Measurements from ENCODE around the gene DNAH9. TPM values are rescaled to one million over a fixed set of nuclear protein-coding genes. Genes with fewer than 3 reads are reported as not detected.

The DNAH9 gene
- polyA plus RNA-seq, 1 donor (not counting 4 experiments of a cell fraction or from before 2014, with no cell fraction given): 0.42 TPM

GRCh38 chr17:11922638-11923037 lies 324.4 kb downstream of the DNAH9 start:
- Histone ChIP-seq H3K4me2 (ENCODE audit: control insufficient read depth, extremely low read depth, insufficient read depth, low read depth, low read length) (no peak overlapping the region), H3K9ac (ENCODE audit: control insufficient read depth, extremely low read depth, insufficient read depth, low read length) (no peak overlapping the region), H3K79me2 (ENCODE audit: control insufficient read depth, insufficient read depth, low read length) (no peaks in the 10 kb centered on the region), H3K9me3 (ENCODE audit: control insufficient read depth, low read depth, low read length) (no peaks in the 10 kb centered on the region), H3K36me3 (ENCODE audit: control insufficient read depth in 2 of 2, extremely low read depth in 1 of 2, insufficient read depth in 2 of 2, low read length in 2 of 2) (no peaks in the 10 kb centered on the region), H3K4me3 (ENCODE audit: control insufficient read depth in 2 of 3, extremely low read depth in 1 of 3, insufficient read depth in 2 of 3, low read depth in 1 of 3, low read length in 3 of 3) (no peak overlapping the region), H4K20me1 (ENCODE audit: control insufficient read depth, extremely low read depth, insufficient read depth, low read length) (no peaks in the 10 kb centered on the region), H2AFZ (ENCODE audit: control insufficient read depth, low read length) (no peak overlapping the region), H3K9me1 (ENCODE audit: control insufficient read depth, extremely low read depth, insufficient read depth, low read length) (no peaks in the 10 kb centered on the region), H3K27me3 (ENCODE audit: control insufficient read depth, extremely low read depth, insufficient read depth, low read length) (no peaks in the 10 kb centered on the region), H3K27ac (ENCODE audit: control insufficient read depth, insufficient read depth, low read length) (no peak overlapping the region), H3K4me1 (ENCODE audit: control insufficient read depth, extremely low read depth, insufficient read depth, low read length) (no peaks in the 10 kb centered on the region)
- FAIRE-seq (no peak), DNase-seq (ENCODE audit: low read depth, low spot score) (no peak)
- dilution Hi-C loops (cut with MboI; ENCODE audit: extremely low pct_ligation_motif_present, low sequenced_read_pairs): no loop called here
- TF ChIP-seq EZH2 (IDR thresholded peaks at IDR 0.05; ENCODE audit: low read length) (no peak), CTCF (optimal IDR thresholded peaks at IDR 0.05 in 1 of 3, IDR thresholded peaks at IDR 0.05 in 1 of 3, conservative IDR thresholded peaks at IDR 0.05 in 1 of 3; ENCODE audit: extremely low read depth in 1 of 3, insufficient read depth in 2 of 3, low read length in 3 of 3) (peak in 1 of 3 experiments; percentile 8)

- H3K4me3 ChIP-seq (ENCODE audit: control insufficient read depth in 2 of 3, extremely low read depth in 1 of 3, insufficient read depth in 2 of 3, low read depth in 1 of 3, low read length in 3 of 3): no peak overlapping the region
- H2AFZ ChIP-seq (ENCODE audit: control insufficient read depth, low read length): no peak overlapping the region
Observed at GRCh38 chr17:11924076-11924475, 325.8 kb downstream of the DNAH9 start.

More at GRCh38 chr17:11924076-11924475, 325.8 kb downstream of the DNAH9 start:
- Histone ChIP-seq H4K20me1 (ENCODE audit: control insufficient read depth, extremely low read depth, insufficient read depth, low read length) (no peaks in the 10 kb centered on the region), H3K36me3 (ENCODE audit: control insufficient read depth in 2 of 2, extremely low read depth in 1 of 2, insufficient read depth in 2 of 2, low read length in 2 of 2) (no peaks in the 10 kb centered on the region), H3K4me2 (ENCODE audit: control insufficient read depth, extremely low read depth, insufficient read depth, low read depth, low read length) (no peak overlapping the region), H3K27me3 (ENCODE audit: control insufficient read depth, extremely low read depth, insufficient read depth, low read length) (no peaks in the 10 kb centered on the region), H3K4me1 (ENCODE audit: control insufficient read depth, extremely low read depth, insufficient read depth, low read length) (no peaks in the 10 kb centered on the region), H3K27ac (ENCODE audit: control insufficient read depth, insufficient read depth, low read length) (no peak overlapping the region), H3K9ac (ENCODE audit: control insufficient read depth, extremely low read depth, insufficient read depth, low read length) (no peak overlapping the region), H3K9me3 (ENCODE audit: control insufficient read depth, low read depth, low read length) (no peaks in the 10 kb centered on the region), H3K79me2 (ENCODE audit: control insufficient read depth, insufficient read depth, low read length) (no peaks in the 10 kb centered on the region), H3K9me1 (ENCODE audit: control insufficient read depth, extremely low read depth, insufficient read depth, low read length) (no peaks in the 10 kb centered on the region)
- dilution Hi-C loops (cut with MboI; ENCODE audit: extremely low pct_ligation_motif_present, low sequenced_read_pairs): no loop called here
- FAIRE-seq (no peak), DNase-seq (ENCODE audit: low read depth, low spot score) (no peak)
- TF ChIP-seq CTCF (optimal IDR thresholded peaks at IDR 0.05 in 1 of 3, IDR thresholded peaks at IDR 0.05 in 1 of 3, conservative IDR thresholded peaks at IDR 0.05 in 1 of 3; ENCODE audit: extremely low read depth in 1 of 3, insufficient read depth in 2 of 3, low read length in 3 of 3): no peak
- TF ChIP-seq EZH2 (IDR thresholded peaks at IDR 0.05; ENCODE audit: low read length): no peak
